HG03571 (cell line): Measurements from ENCODE around the gene NME7.
"Not testable (repeated sequence)": the region's sequence is repeated elsewhere in the genome, so short reads cannot be mapped to it uniquely, and the experiment has no call there.

Experiments used
- ATAC-seq: cut with Tn5 transposase; IDR thresholded peaks from one replicate; pipeline ENCODE4 v1.9.1; 2021; ENCODE audit not compliant: unreplicated experiment

NME7 gene

DNA sequence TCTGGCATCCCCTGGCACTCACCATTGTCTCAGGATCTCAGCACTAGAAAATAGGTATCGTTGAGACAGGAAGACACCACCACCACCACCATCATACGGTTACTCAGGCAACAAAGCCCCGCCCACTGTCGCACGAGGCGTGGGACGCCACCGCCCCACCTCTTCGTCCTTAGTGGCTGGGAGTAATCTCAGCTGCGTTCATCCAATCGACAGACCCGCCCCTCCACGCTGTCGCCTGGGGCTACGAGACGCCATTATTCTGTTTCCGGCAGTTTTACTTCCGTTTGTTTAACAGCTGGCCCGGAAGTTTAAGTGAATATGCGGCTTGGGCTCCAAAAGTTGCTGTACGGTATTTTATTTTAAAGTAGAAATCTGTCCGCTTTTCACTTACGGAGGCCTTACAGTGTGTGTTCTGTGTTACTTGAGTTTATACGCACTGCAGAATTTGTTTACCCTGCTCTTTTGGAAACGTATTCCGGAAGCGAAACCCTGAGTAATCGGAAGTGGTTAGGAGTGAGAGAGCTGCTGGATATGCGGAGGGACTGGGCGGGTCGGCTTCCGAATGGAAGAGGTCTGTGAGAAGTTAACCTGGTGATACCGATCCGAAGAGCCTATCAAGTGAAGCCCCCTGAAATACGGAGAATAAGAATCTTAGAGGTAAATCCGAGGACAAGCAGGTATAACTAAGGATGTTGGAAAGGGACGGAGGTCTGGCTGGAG, at the start of gene NME7, which contains the start of gene BLZF1:
Gene NME7 (minus strand): TSS at position 112 of the 720 bp plus-strand sequence. CDS start 87 bp downstream, at position 25.
Gene BLZF1 (plus strand): TSS at position 510 of the 720 bp plus-strand sequence. CDS start 1,328 bp downstream, outside the sequence.
- ATAC-seq: peak; percentile 96

- no peak for ATAC-seq
These were observed 47.4 kb upstream of the NME7 start for GRCh38 chr1:169414952-169415351.

DNA sequence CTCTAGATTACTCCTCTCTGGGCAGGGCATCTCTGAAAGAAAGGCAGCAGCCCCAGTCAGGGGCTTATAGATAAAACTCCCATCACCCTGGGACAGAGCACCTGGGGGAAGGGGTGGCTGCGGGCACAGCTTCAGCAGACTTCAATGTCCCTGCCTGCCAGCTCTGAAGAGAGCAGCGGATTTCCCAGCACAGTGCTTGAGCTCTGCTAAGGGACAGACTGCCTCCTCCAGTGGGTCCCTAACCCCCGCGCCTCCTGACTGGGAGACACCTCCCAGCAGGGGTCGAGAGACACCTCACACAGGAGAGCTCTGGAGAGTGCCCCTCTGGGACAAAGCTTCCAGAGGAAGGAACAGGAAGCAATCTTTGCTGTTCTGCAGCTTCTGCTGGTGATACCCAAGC, 40.7 kb upstream of the NME7 start:
- not testable (repeated sequence) for ATAC-seq

DNA sequence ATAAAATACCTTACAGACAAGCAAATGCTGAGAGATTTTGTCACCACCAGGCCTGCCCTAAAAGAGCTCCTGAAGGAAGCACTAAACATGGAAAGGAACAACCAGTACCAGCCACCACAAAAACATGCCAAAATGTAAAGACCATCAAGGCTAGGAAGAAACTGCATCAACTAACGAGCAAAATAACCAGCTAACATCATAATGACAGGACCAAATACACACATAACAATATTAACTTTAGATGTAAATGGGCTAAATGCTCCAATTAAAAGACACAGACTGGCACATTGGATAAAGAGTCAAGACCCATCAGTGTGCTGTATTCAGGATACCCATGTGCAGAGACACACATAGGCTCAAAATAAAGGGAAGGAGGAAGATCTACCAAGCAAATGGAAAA, 35.0 kb upstream of the NME7 start:
- not testable (repeated sequence) for ATAC-seq

GRCh38 chr1:169395955-169396354, 28.4 kb upstream of the NME7 start:
- no peak for ATAC-seq

- no peak for ATAC-seq
These were observed 24.8 kb upstream of the NME7 start for GRCh38 chr1:169392406-169392805.

- ATAC-seq: peak; percentile 75
These were observed 22.7 kb upstream of the NME7 start for GRCh38 chr1:169390303-169390702.

GRCh38 chr1:169387399-169387798, 19.8 kb upstream of the NME7 start:
- no peak for ATAC-seq

DNA sequence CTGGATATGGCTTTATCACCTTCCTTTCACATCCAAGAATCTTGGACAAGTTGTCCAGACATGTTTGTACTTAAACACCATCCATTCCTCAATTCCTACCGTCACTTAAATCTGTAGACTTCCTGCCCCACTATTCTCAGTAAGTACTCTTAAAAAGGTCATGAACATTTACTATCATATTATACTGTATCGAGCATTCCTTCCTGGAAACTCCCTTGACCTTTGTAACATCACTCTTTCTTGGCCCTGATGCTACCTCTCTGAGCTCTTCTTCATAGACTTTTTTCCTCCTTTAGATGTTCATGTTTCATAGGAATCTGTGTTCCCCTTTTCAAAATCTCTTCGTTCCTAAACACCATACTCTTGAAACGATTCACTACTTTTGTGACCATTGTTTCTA, 15.9 kb upstream of the NME7 start:
- ATAC-seq: no peak

DNA sequence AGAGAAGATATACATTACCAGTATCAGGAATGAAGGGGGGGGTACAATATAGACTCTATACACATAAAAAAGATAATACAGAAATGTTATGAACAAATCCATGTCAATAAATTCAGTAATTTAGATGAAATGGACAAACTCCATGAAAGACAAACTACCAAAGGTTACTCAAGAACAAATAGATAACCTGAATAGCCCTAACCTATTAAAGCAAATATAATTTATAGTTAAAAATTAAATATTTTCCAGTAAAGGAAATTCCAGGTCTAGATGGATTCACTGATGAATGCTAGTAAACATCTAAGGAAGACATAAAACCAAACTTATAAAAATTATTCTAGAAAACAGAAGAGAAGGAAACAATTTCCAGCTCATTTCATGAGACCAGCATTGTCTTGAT, 13.6 kb upstream of the NME7 start:
- no peak for ATAC-seq

GRCh38 chr1:169371404-169371803, 3.8 kb upstream of the NME7 start:
- no peak for ATAC-seq

DNA sequence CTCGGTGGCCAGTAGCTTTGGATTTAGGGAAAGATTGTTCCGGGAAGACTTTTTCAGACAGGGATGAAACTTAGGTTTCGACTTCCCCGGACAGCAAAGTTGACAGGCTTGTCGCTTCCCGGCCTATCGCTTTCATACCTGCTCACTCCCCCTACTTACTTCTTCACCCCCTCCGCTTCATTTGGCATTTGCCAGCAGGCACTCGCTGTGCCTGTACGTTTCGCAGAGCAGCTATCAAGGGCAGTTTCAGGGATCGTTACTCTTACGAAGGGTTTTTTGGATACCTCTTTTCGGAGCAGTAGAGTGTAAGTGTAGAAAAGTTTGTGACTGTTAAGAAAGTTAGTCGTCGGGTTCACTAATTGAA, 791 bp upstream of the NME7 start:
- no peak for ATAC-seq

GRCh38 chr1:169367096-169367685, 406 bp downstream of the NME7 start:
- ATAC-seq: no peak

- ATAC-seq: no peak
These were observed 2.6 kb downstream of the NME7 start for GRCh38 chr1:169364948-169365347.

GRCh38 chr1:169363046-169363730, 4.4 kb downstream of the NME7 start:
- ATAC-seq: no peak

GRCh38 chr1:169361281-169361680, 6.3 kb downstream of the NME7 start:
- ATAC-seq: no peak

DNA sequence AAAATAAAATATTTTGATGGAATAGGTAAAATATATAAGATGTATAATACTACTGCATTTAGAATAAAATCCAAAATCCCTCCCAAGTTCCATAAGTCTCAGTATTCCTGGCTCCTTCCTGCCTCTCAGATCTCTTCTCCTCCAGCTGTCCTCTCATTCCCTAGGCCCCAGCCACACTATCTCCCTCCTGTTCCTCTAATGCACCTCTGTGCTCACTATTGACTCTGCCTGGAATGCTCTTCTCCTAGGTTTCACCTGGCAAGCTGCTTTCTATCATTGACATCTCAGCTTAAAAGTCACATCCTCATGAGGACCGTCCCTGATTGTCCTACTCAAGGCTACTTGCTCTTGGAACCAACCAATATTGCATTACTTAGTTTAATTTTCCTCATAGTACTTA, 7.2 kb downstream of the NME7 start:
- no peak for ATAC-seq

GRCh38 chr1:169348383-169349036, 19.1 kb downstream of the NME7 start:
- ATAC-seq: no peak

DNA sequence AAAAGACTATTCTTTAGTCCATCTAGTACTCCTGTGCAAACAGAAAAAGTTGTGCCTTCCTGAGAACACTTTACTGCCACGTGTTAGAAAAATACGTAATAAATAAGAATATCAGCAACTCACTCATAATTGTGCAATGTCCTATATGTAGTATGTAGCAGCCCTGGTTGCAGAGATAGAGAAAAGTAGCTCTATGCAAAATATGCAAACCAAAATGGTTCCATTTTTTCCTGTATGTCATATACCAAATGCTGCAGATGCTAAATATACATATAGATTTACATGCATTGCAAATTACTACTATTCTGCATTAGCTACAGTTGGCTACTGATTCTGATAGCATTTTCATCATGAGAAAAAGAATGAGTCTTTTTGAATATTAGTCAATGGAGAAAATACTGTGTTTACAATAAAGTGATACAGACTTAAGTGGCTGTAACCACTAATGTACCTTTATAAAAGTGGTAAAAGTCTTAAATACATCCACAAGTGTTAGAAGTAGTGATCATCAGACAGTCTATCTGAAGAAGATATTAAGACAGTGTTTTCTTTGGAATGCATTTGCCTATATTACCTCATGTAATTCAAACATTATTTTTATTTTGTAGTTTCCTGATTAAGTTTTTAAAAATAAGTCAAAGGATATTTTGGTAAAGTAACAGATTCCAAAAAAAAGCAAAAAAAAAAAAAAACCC, 19.8 kb downstream of the NME7 start:
- no peak for ATAC-seq

- ATAC-seq: no peak
These were observed 21.5 kb downstream of the NME7 start for GRCh38 chr1:169346036-169346589.

DNA sequence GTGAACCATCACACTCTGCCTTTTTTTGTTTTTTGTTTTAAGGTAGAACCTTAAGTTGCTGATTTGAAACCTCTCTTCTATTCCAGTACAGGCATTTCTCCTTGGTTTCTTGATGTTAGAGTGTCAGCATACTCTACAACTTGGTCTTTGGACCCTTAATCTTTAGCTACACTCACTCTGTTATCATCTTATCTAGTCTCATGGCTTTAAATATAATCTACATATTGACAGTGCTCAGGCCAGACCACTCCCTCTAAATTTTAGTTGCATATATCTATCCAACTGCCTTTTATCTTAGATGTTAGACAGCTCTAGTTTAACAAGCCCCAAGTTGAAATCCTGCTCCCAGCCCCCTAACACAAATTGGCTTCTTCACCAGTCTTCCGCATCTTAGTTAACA, 22.1 kb downstream of the NME7 start:
- ATAC-seq: no peak
